ENCODE data around the gene DNAJB5.
A peak's percentile ranks its signal among the peaks of the same experiment; 100 is the strongest.
"Not testable (repeated sequence)": the region's sequence is repeated elsewhere in the genome, so short reads cannot be mapped to it uniquely, and the experiment has no call there.

DNAJB5 gene

GRCh38 chr9:35014517-35014916 lies 25.0 kb downstream of the DNAJB5 start:
- Mint-ChIP-seq H3K36me3 (ENCODE audit: low read depth) (peaks cover 71% of the 10 kb centered on the region), H3K27ac (no peak overlapping the region), H3K4me3 (no peak overlapping the region), H3K9me3 (peaks cover 41% of the 10 kb centered on the region), H3K27me3 (ENCODE audit: low read depth) (no peaks in the 10 kb centered on the region), H3K4me1 (no peaks in the 10 kb centered on the region)
- TF ChIP-seq CTCF (IDR thresholded peaks at IDR 0.05; ENCODE audit: unreplicated experiment in 3 of 3): no peak

GRCh38 chr9:35023443-35023842 lies 33.9 kb downstream of the DNAJB5 start:
- Mint-ChIP-seq H3K4me1 (peaks cover 28% of the 10 kb centered on the region), H3K36me3 (ENCODE audit: low read depth) (peaks cover 39% of the 10 kb centered on the region)
- H3K4me3 Mint-ChIP-seq; H3K9me3 Mint-ChIP-seq; H3K27ac Mint-ChIP-seq; H3K27me3 Mint-ChIP-seq (ENCODE audit: low read depth): not testable (repeated sequence)

- H3K36me3 Mint-ChIP-seq (ENCODE audit: low read depth): peaks cover 31% of the 10 kb centered on the region
- peaks cover 22% of the 10 kb centered on the region for H3K4me1 Mint-ChIP-seq
- no peaks in the 10 kb centered on the region for H3K9me3 Mint-ChIP-seq
- H3K4me3 Mint-ChIP-seq: no peak overlapping the region
- no peaks in the 10 kb centered on the region for H3K27me3 Mint-ChIP-seq (ENCODE audit: low read depth)
- peak overlapping the region in 2 of 3 experiments; percentile 13 to 26 for H3K27ac Mint-ChIP-seq
- TF ChIP-seq CTCF (IDR thresholded peaks at IDR 0.05; ENCODE audit: unreplicated experiment in 3 of 3): no peak
Observed at GRCh38 chr9:35026671-35027070, 37.1 kb downstream of the DNAJB5 start.

GRCh38 chr9:35027374-35027773 lies 37.8 kb downstream of the DNAJB5 start:
- Mint-ChIP-seq H3K36me3 (ENCODE audit: low read depth) (peaks cover 25% of the 10 kb centered on the region), H3K27me3 (ENCODE audit: low read depth) (no peaks in the 10 kb centered on the region), H3K27ac (peak overlapping the region in 1 of 3 experiments; percentile 26), H3K9me3 (no peaks in the 10 kb centered on the region), H3K4me1 (peaks cover 22% of the 10 kb centered on the region), H3K4me3 (no peak overlapping the region)
- TF ChIP-seq CTCF (IDR thresholded peaks at IDR 0.05; ENCODE audit: unreplicated experiment in 3 of 3): no peak

GRCh38 chr9:35027860-35028259 lies 38.3 kb downstream of the DNAJB5 start:
- no peaks in the 10 kb centered on the region for H3K9me3 Mint-ChIP-seq
- TF ChIP-seq CTCF (IDR thresholded peaks at IDR 0.05; ENCODE audit: unreplicated experiment in 3 of 3): no peak
- H3K27me3 Mint-ChIP-seq (ENCODE audit: low read depth): no peaks in the 10 kb centered on the region
- peaks cover 22% of the 10 kb centered on the region for H3K4me1 Mint-ChIP-seq
- peaks cover 25% of the 10 kb centered on the region for H3K36me3 Mint-ChIP-seq (ENCODE audit: low read depth)
- no peak overlapping the region for H3K4me3 Mint-ChIP-seq
- H3K27ac Mint-ChIP-seq: no peak overlapping the region

GRCh38 chr9:35028341-35028740 lies 38.8 kb downstream of the DNAJB5 start:
- no peaks in the 10 kb centered on the region for H3K27me3 Mint-ChIP-seq (ENCODE audit: low read depth)
- TF ChIP-seq CTCF (IDR thresholded peaks at IDR 0.05; ENCODE audit: unreplicated experiment in 3 of 3): no peak

More at GRCh38 chr9:35028341-35028740, 38.8 kb downstream of the DNAJB5 start:
- H3K9me3 Mint-ChIP-seq: no peaks in the 10 kb centered on the region
- H3K4me1 Mint-ChIP-seq: peaks cover 22% of the 10 kb centered on the region
- peaks cover 24% of the 10 kb centered on the region for H3K36me3 Mint-ChIP-seq (ENCODE audit: low read depth)
- no peak overlapping the region for H3K4me3 Mint-ChIP-seq
- no peak overlapping the region for H3K27ac Mint-ChIP-seq
